SKM-1 (cell line): ENCODE results near the gene MC1R.

Experiments
- DNase-seq: peaks from one replicate; lab custom pipeline; 2025; ENCODE audit not compliant: unreplicated experiment; lab: John Stamatoyannopoulos, UW

MC1R gene

DNA sequence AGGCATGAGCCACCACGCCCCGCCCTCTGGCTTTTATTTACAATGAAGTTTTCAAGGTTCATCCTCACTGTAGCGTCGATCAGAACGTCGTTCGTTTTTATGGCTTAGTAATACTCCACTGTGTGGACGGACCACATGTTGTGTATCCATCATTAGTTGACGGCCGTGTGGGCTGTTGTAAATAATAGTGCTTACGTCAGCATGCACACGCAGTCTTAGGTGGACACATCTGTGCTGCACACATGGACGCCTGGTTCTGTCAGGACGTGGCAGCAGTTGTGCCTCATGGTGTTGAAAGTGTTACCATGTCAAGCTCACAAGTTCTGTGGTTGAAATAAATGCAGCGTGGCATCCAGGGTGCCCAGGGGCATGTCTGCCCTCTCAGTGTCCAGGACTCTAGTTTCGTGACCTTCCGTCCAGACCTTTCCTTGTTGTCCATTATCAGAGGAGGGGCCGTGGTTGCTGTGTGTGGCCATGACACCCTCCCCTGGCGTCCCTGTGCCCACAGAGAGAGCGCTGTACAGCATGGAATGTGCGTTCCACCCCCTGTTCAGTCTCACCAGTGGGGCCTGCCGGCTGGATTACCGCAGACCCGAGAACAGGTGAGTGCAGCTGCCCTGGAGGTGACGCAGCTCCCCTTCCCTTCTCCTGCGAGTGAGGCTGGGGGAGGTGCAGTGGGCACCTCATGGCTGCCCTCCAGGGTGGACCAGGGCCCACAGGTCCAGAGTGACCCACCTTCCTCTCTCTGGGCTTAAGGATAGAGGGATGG lies 23.0 kb upstream of the MC1R start:
- no peak for DNase-seq

GRCh38 chr16:89897204-89897603 lies 21.5 kb upstream of the MC1R start:
- no peak for DNase-seq

GRCh38 chr16:89898201-89898967 lies 20.3 kb upstream of the MC1R start:
- DNase-seq: no peak

DNA sequence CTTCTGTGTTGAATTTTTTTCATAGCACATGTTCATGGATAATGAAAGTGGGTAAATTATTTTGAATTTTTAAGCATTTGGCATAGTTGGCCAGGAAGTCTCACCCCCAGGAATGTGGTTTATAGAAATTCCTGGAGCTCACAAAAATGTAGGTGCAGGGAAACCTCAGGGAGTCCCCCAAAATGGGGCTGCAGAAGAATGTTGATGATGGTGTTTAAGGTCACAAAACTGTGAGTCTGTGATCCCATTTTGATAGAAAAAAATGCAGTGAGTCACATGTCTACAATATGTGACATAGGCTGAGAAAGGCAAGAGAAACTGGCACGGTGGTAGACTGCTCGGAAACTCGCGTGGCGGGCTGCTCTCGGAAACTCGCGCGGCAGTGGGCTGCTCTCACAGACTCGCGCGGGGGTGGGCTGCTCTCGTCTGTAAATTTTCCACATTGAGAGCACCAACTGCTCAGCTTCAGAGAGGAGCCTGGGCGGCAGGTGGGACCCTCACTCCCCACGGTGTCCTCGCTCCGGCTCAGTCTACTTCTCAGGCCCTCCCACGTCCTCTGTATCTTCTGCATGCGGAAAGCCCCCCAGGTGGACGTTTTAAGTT lies 18.7 kb upstream of the MC1R start:
- DNase-seq: no peak

- DNase-seq: no peak
Measured at GRCh38 chr16:89900885-89901284, 17.8 kb upstream of the MC1R start.

DNA sequence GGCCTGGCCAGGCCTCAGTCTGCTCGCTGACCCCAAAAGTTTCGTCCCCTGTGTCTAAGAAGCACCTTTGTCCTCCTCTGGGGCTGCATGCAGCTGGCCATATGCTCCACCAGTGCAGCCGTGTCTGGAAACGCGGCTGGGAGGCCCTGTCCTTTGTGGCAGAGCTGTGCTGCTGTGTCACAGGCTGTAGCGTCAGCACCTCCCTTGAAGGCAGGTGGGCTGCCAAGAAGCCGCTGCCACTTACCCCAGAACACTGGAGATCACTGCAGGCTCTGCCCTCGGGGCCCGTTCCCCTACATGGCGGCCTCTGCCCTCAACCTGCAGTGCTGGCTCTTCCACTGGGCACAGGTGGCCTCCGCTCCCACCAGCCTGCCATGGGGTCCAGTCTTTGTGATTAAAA lies 15.7 kb upstream of the MC1R start:
- DNase-seq: no peak

DNA sequence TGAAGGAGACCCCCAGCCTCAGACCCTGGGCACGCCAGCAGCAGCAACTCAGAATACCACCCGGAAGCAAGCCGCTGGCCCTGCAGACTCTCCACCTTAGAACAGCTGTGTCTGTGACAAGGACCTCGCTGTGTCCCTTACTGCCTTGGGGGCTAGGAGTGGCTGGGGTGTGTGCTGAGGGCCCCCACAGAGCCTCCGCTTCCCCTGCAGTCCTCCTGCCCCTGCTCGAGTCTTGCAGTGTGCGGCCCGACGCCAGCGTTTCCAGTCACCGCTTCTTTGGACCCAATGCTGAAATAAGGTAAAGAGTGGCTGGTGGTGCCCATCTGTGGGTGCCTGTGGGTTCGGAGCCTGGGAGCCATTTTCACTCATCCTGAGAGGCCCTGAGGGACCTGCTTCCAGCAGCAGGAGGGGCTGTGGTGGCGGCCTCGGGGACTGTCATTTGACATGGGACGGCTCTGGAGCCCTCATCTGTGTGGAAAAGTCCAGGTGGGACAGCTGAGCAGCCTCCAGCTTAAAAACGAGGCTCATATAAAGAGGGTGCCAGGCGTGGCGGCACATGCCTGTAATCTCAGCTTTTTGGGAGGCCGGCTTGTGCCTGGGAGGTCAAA lies 14.7 kb upstream of the MC1R start:
- no peak for DNase-seq

DNA sequence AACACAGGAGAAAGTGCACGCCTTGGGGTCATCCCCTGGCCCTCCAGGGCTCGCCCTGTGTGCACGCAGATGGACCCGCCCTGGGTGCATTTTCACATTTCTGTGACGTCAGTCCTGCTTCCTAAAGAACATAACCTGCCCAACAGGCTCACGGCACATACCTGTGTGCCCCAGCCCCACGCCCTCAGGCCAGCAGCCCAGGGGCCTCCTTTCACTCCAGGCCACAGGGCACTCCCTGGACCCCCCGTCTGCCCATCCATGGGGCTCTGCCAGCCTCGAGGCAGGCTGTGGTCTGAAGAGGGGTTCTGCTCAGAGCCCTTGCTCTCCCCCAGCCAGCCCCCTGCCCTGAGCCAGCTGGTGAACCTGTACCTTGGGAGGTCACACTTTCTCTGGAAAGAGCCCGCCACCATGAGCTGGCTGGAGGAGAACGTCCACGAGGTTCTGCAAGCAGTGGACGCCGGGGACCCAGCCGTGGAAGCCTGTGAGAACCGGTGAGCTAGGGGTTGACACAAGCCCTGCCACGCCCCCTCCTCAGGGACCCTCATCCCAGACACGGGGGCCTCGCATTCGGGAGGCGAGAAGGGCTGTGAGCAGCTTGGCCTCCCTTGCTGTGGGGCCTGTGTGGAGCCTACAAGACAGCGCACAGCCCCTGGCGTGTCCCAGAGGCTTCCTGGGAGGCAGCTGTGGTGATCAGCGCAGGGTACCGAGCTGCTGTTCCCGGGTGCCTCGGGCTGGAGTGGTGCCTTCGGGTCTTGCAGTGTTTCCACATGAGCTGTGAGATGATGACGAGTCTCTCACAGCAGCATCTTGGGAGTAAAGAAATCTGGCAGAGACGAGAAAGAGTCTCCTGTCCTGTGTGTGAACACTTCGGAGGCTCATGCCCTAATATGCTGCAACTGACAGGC lies 13.8 kb upstream of the MC1R start:
- no peak for DNase-seq

DNA sequence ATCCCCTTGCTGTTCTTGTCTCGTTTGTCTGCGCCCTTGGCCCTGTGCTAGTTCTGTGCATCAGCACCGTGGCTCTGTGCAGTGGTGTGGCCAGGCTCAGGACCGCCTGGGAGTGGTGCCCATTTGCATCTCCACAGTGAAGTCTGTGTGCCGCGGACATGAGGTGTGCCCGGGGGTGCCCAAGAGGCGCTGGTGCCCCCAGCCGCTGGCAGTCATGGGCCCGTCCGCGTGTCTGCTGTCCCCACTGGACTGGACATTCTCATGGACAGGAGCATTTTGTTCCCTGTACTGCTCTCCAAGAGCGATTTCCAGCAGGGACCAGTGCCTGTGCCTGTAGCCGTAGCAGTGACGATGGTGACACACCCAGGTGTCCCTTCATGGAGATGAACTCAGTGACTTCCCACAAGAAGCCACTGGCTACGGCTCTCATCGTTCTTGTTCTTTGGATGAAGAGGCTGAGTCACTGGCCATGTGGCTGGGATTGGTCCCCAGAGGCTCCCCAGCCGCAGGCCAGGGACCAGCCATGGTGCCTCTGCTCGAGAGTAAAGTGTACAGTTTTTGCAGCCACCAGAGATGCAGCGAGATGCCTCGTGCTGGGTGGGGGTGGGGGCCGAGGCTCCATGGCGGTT lies 13.0 kb upstream of the MC1R start:
- no peak for DNase-seq

DNA sequence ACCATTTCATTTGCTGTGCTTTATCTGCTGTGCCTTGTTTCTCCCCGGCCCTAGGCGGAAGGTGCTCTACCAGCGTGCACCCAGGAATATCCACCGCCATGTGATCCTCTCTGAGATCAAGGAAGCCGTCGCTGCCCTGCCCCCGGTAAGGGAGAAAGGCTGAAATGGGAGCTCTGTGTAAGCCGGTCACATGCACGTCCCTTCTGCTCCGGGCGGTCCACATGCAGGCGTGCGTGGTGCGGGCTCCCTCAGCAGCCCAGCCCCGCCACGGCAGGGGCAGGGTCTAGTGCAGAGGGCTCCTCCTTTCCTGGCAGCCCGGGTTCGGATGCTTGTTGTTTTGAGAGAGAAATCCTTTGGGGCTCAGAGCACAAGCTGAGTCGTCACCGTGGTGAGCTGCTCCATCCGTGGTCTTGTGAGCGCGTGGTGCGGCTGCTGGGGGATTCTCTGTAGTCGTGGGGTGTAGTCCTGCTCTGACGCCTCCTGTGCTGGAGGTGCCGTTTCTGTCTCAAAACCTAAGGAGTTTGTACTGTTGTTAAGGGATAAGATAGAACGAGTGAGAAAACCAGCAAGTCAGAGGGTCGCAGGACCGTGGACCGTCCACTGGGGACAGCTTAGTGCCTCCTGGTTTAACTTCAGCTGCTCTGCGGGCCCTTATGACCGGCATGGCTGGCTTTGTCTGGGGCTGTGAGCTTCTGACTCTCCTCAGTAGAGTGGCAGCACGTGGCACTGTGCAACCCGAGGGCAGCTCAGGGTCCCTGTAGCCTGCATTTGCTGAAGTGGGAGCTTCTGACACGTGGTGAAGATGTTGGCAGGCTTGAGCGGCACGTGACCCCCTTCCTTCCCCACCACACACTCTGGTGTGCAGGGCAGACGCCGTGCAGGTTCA lies 12.3 kb upstream of the MC1R start:
- DNase-seq: no peak

- no peak for DNase-seq
Measured at GRCh38 chr16:89907055-89907814, 11.4 kb upstream of the MC1R start.

GRCh38 chr16:89908236-89908635 lies 10.4 kb upstream of the MC1R start:
- DNase-seq: no peak

GRCh38 chr16:89909777-89910716 lies 8.6 kb upstream of the MC1R start:
- peak; percentile 30 for DNase-seq

DNA sequence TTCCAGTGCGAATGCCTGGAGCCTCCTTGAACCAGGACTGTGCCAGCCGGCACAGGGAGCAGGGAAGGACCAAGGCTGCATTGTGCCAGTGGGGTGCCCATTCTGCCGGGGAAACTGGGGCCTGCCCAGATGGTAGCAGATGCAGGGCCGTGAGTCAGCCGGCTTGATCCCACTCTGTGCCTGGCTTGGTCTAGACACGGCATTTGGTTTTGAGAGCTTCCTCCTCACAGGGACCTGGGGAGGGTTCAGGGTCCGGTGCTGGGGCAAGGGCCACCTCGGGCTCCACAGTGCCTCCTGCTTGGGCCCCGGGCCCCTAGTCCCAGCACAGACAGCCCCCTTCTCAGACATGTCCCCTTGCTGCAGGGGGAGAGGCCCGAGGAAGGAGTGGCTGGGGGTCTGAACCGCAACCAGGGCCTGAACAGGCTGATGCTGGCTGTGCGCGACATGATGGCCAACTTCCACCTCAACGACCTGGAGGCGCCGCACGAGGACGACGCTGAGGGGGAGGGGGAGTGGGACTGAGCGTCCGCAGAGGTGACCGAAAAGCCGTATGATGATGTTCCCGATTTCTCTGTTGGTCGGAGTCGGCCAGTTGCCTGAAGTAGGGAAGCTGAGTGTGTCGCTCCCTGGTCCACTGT lies 7.8 kb upstream of the MC1R start:
- no peak for DNase-seq

DNA sequence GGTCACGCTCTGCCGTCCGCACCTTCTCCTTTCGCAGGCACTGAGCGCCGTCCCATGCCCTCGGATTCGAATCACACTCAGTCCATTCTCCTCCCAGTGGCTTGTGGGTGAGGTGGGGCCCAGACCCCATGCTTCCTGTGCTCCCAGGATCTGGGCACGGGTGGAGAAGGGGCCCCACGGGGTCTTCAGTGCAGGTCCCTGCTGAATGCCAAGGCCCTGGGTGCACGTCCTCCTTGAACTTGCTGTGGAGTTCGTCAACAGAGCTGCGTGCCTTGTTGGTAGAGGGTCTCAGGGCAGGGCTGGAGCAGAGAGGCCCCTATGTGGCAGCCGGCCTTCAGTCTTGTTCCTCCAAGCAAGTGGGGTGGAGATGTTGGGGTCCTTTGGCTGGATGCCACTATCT lies 7.3 kb upstream of the MC1R start:
- DNase-seq: no peak

DNA sequence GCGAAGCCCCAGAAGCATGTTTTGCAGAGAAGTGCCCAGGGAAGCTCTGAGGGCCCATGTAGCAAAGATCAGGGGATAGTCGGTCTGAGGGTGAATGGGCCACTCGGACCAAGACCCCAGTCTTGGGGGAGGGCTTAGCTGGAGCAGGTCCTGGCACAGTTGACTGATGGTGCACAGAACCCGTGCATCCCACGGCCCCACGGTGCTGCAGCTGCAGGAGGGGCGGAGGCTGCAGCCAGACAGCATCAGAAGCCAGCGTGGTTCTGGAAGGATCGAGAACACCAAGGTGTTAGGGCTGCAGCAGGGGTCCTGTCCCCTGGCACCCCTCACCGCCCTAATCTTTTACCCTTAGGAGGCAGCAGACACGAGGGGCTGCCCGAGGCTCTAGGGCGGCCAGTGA lies 6.5 kb upstream of the MC1R start:
- no peak for DNase-seq

DNA sequence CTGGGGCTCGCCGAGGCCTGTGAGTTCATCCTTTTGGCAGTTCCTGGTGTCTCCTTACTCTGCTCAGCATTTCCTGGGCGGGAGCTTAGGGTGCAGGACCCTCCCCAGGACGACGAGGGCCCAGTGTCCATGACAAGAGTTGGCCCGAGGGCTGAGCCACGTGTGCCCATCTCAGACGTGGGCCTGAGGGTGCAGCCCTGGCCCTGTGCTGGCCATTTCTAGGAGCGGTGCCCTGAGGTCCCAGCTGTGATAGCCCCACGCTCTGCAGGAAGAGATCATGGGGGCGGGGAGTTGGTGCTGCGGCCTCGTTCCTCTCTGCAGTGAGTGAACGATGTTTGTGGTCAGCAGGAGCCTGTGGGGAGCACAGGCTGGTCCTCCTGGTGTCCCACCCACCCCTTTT lies 6.0 kb upstream of the MC1R start:
- no peak for DNase-seq
